DOHH2 (cell line): ENCODE data around the gene EEF1B2.
A peak's percentile ranks its signal among the peaks of the same experiment; 100 is the strongest.

ENCODE experiments used
- EZH2phosphoT487 ChIP-seq: fragments of 200-600 bp; sonication (generic); IDR thresholded peaks from 2 replicates; pipeline ENCODE4 v1.6.1; 2017; ENCODE audit warnings: borderline replicate concordance, mild to moderate bottlenecking, antibody characterized with exemption, low read length, moderate library complexity, mixed read lengths
- TF ChIP-seq, protein P1 (sequence below): fragments of 200-600 bp; sonication (generic); IDR thresholded peaks from one replicate; pipeline ENCODE4 v1.5.1; 2014; ENCODE audit warnings: antibody characterized with exemption, mild to moderate bottlenecking, low read depth, low read length; ENCODE audit not compliant: poor library complexity, severe bottlenecking

DNA sequence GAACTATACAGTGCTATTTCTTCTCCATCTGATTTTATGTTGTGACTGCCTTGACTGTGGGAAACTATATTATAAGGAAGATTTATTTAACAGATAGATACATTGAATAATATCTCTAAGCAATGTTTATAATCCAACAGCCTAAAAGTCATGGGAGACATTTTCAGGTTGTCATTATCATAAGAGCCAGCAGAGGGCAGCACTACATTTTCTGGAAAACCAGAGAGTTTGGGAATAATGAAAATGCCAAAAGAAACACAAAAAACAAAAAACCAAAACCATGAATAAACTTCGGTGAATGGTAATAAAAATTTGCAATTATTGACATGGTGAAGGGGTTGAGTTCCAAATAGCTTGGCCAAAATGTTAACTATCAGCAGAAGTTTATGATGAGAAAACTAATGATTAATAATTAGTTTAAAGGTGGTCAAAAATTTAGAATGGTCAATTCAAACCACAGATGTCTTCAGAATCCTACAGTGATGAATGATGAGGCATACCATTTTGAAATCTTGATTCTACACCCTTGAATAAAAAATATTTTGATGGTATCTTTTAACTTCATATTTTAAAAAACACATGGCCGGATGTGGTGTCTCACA is 4.7 kb downstream of the EEF1B2 start:
- TF ChIP-seq, protein P1, sequence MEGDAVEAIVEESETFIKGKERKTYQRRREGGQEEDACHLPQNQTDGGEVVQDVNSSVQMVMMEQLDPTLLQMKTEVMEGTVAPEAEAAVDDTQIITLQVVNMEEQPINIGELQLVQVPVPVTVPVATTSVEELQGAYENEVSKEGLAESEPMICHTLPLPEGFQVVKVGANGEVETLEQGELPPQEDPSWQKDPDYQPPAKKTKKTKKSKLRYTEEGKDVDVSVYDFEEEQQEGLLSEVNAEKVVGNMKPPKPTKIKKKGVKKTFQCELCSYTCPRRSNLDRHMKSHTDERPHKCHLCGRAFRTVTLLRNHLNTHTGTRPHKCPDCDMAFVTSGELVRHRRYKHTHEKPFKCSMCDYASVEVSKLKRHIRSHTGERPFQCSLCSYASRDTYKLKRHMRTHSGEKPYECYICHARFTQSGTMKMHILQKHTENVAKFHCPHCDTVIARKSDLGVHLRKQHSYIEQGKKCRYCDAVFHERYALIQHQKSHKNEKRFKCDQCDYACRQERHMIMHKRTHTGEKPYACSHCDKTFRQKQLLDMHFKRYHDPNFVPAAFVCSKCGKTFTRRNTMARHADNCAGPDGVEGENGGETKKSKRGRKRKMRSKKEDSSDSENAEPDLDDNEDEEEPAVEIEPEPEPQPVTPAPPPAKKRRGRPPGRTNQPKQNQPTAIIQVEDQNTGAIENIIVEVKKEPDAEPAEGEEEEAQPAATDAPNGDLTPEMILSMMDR: peak; percentile 82
- no peak for TF ChIP-seq EZH2phosphoT487
